Esophagus muscularis mucosa (tissue), 4 donors: Measurements from ENCODE around the gene EEF1E1. TPM values are rescaled to one million over a fixed set of nuclear protein-coding genes. Genes with fewer than 3 reads are reported as not detected.

Source experiments
- DNase-seq: peaks from one replicate; pipeline ENCODE4 v3.0.0-alpha.2; 2017; ENCODE audit errors: extremely low spot score
- H3K27ac ChIP-seq, 4 donors: fragments of 200-600 bp; sonication (generic); replicated peaks in 1 of 4; 1 replicate in 3 of 4; 2 replicates in 1 of 4; pipeline ENCODE4 v1.5.1; 2016 to 2019; ENCODE audit warnings: mild to moderate bottlenecking in 1 of 4
- H3K27me3 ChIP-seq, 4 donors: fragments of 200-600 bp; sonication (generic); one replicate each; pipeline versions ENCODE4 v1.5.1 to v1.6.0; 2016 to 2019
- H3K36me3 ChIP-seq, 4 donors: fragments of 200-600 bp; sonication (generic); one replicate each; pipeline ENCODE4 v1.5.1; 2016 to 2019
- H3K4me1 ChIP-seq, 4 donors: fragments of 200-600 bp; sonication (generic); one replicate each; pipeline ENCODE4 v1.5.1; 2016 to 2019
- H3K4me3 ChIP-seq, 4 donors: fragments of 200-600 bp; sonication (generic); 1 replicate in 2 of 4; 2 replicates in 2 of 4; pipeline ENCODE4 v1.5.1; 2016 to 2019; ENCODE audit warnings: mild to moderate bottlenecking in 4 of 4, moderate library complexity in 1 of 4
- H3K9me3 ChIP-seq, 4 donors: fragments of 200-600 bp; sonication (generic); 1 replicate in 3 of 4; 2 replicates in 1 of 4; pipeline ENCODE4 v1.5.1; 2016 to 2019
- CTCF ChIP-seq, 3 experiments: fragments of 200-600 bp in 2 of 3; fragments of 450-650 bp in 1 of 3; sonication (generic) in 2 of 3; IDR thresholded peaks; one replicate each; pipeline ENCODE4 v1.5.1; 2017 to 2019; ENCODE audit warnings: antibody characterized with exemption in 3 of 3, mild to moderate bottlenecking in 2 of 3, moderate library complexity in 1 of 3
- EP300 ChIP-seq: sonication (generic); formaldehyde crosslinking; IDR thresholded peaks from one replicate; pipeline ENCODE4 v1.6.1; 2017; ENCODE audit warnings: antibody characterized with exemption
- POLR2A ChIP-seq: fragments of 450-650 bp; IDR thresholded peaks from one replicate; pipeline ENCODE4 v1.6.1; 2017; ENCODE audit warnings: antibody characterized with exemption, moderate library complexity, mild to moderate bottlenecking, low read depth
- POLR2AphosphoS5 ChIP-seq, 2 donors: sonication (generic); formaldehyde crosslinking; IDR thresholded peaks; one replicate each; pipeline ENCODE4 v1.6.1; 2017; ENCODE audit warnings: antibody characterized with exemption in 2 of 2
- WGBS: methylation state at CpG from one replicate; pipeline ENCODE4 v1.1.5; 2018; 5-methylcytosine and 5-hydroxymethylcytosine counted together
- intact Hi-C: fragments of 100-400 bp; cut with DNase I; formaldehyde crosslinking; loops from one replicate; pipeline ENCODE4 v1.15.1; 2023
- total RNA-seq, 4 donors: library from RNA; depleted of rRNA; stranded (reverse); fragments of >200 nt; gene quantifications; one replicate each; pipeline versions ENCODE4 v1.1.0 to v1.2.1, GENCODE V29; 2016

EEF1E1 gene
- total RNA-seq, 4 donors from 2014 or later: 25.2 to 45.2 (median 37.1) TPM

GRCh38 chr6:8030920-8031319 is 71.4 kb downstream of the EEF1E1 start:
- Histone ChIP-seq H3K27ac (no peak overlapping the region), H3K27me3 (no peaks in the 10 kb centered on the region), H3K4me3 (no peak overlapping the region), H3K9me3 (no peaks in the 10 kb centered on the region), H3K4me1 (peaks cover 13 to 22% (median 15%) of the 10 kb centered on the region in 4 donors), H3K36me3 (peaks cover 0 to 5% (median 0%) of the 10 kb centered on the region in 4 donors)
- intact Hi-C loops: no loop called here
- WGBS: 94% methylated on average over 5 of the region's 5 CpGs
- TF ChIP-seq CTCF (IDR thresholded peaks at IDR 0.05) (no peak), POLR2AphosphoS5 (IDR thresholded peaks at IDR 0.05) (no peak), POLR2A (no peak), EP300 (no peak)
- no peak for DNase-seq

Other genes starting within 250 kb of the EEF1E1 start
- 100 to 1,000 TPM in 2 of 4 donors, 10 to 100 TPM in 2; 61.5 to 116 (median 99.0) TPM for gene TXNDC5, start 191.8 kb downstream of the EEF1E1 start, total RNA-seq
- 10 to 100 TPM; 10.4 to 15.6 (median 11.2) TPM for gene BLOC1S5, start 38.2 kb downstream of the EEF1E1 start, total RNA-seq